HG02870 (cell line): ENCODE data around the gene CREB3L4.
"Not testable (repeated sequence)": the region's sequence is repeated elsewhere in the genome, so short reads cannot be mapped to it uniquely, and the experiment has no call there.

Experiments used
- ATAC-seq: cut with Tn5 transposase; IDR thresholded peaks from one replicate; pipeline ENCODE4 v1.9.1; 2021; ENCODE audit warnings: mild to moderate bottlenecking, moderate library complexity; ENCODE audit not compliant: unreplicated experiment

Gene CREB3L4

GRCh38 chr1:153984123-153984894 is 16.6 kb downstream of the CREB3L4 start:
- no peak for ATAC-seq

- no peak for ATAC-seq
These were observed 17.7 kb downstream of the CREB3L4 start for GRCh38 chr1:153985341-153985912.

- no peak for ATAC-seq
These were observed 18.4 kb downstream of the CREB3L4 start, which contains the start of gene RAB13 for GRCh38 chr1:153985941-153986761. TSS of gene RAB13 (minus strand) at chr1:153986339. CDS start at chr1:153986236, 103 bp downstream.

- ATAC-seq = no peak
These were observed 19.9 kb downstream of the CREB3L4 start for GRCh38 chr1:153987621-153988020.

- ATAC-seq = peak; percentile 77
These were observed 22.9 kb downstream of the CREB3L4 start, which contains the start of gene RPS27 for GRCh38 chr1:153990468-153991150. TSS of gene RPS27 (plus strand) at chr1:153990762. CDS start at chr1:153990797, 35 bp downstream.

- ATAC-seq = no peak
These were observed 23.5 kb downstream of the CREB3L4 start for GRCh38 chr1:153991151-153991630.

- ATAC-seq = no peak
These were observed 24.1 kb downstream of the CREB3L4 start for GRCh38 chr1:153991806-153992205.

GRCh38 chr1:153995202-153995601 is 27.5 kb downstream of the CREB3L4 start:
- ATAC-seq = no peak

GRCh38 chr1:153995640-153996039 is 27.9 kb downstream of the CREB3L4 start:
- no peak for ATAC-seq

- not testable (repeated sequence) for ATAC-seq
These were observed 29.2 kb downstream of the CREB3L4 start for GRCh38 chr1:153996882-153997281.

GRCh38 chr1:154000420-154000819 is 32.7 kb downstream of the CREB3L4 start:
- no peak for ATAC-seq

GRCh38 chr1:154006136-154006535 is 38.4 kb downstream of the CREB3L4 start:
- no peak for ATAC-seq

GRCh38 chr1:154012129-154012528 is 44.4 kb downstream of the CREB3L4 start:
- ATAC-seq = no peak

GRCh38 chr1:154012543-154012942 is 44.8 kb downstream of the CREB3L4 start:
- not testable (repeated sequence) for ATAC-seq

GRCh38 chr1:154014154-154014907 is 46.6 kb downstream of the CREB3L4 start:
- ATAC-seq = no peak

GRCh38 chr1:154019269-154019668 is 51.6 kb downstream of the CREB3L4 start:
- no peak for ATAC-seq

GRCh38 chr1:154019940-154020339 is 52.2 kb downstream of the CREB3L4 start:
- no peak for ATAC-seq
